Stimulated activated CD4-positive, alpha-beta T cell treated with anti-CD3 and anti-CD28 coated beads, TNF-alpha, amount 100 ng/mL, for 48 hours (primary cell): ENCODE measurements around the gene KBTBD13.
"Not testable (repeated sequence)": the region's sequence is repeated elsewhere in the genome, so short reads cannot be mapped to it uniquely, and the experiment has no call there.

Experiments
- DNase-seq, 3 donors: peaks; one replicate each; pipeline ENCODE4 v3.0.0-alpha.2; 2020; ENCODE audit warnings: low read depth in 3 of 3

KBTBD13 gene

GRCh38 chr15:65076486-65077290, at the start of gene KBTBD13:
KBTBD13 (plus strand) TSS chr15:65076746; CDS start chr15:65076816, 70 bp downstream.
- no peak for DNase-seq

DNA sequence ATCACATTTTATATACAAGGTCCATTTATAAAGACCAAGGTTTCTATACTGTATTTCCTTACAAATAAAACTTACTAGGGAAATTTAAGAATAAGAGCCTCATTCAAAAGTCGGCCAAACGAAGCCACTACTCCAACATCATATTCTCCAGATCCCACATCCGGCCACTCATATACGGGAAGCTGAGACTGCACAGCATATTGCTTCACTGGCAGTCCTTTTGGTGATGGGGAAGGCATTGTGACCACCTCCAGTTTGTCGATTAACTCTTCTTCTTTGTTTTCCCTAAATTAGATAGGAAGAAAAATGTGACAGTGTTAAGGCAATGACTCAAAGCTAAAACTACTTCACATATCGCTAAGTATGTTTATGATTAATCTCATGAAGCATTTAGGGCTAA, 49.8 kb upstream of the KBTBD13 start:
- no peak for DNase-seq

GRCh38 chr15:65027593-65027992, 49.0 kb upstream of the KBTBD13 start:
- no peak for DNase-seq

- DNase-seq = no peak
Observed at GRCh38 chr15:65028338-65028737, 48.2 kb upstream of the KBTBD13 start.

DNA sequence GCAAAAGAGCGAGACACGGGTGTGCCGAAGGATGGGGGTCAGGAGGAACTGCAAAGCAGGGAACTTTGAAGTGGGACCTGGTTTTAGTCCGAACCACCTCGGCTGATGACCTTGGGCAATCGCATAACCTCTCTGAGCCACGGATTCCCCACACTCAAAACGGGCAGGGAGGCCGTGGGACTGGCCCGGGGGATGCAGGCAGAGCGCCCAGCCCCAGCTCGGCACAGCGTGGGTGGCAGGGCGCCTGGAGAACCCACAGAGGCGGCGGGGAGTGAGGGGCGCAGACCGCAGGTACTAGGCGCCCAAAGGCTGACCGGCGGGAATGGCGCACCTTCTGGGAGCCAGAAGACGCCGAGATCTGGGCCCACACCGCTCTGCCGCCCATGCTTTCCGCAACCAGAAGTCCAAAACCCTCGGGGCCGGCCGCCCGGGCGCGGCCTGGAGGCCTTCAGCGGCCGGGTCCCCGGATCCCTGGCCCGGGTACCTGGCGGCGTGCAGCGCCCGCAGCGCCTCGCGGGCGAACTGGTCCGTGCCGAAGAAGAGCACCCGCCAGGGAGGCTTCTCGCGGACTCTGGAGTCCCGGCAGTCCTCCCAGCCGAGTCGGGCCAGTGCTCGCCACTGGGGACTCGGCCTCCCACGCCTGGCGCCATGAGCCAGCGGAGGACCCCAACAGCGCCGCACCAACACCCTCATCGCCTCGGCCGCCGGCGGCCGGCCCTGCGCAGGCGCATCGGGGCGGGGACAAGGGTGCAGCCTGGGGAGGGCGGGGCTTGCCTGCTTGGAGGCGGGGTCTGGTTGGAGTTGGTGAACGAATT, 47.4 kb upstream of the KBTBD13 start, which contains the start of gene MTFMT:
MTFMT (minus strand) TSS at position 719 of the 815 bp plus-strand sequence; CDS start at position 693, 26 bp downstream.
- DNase-seq = peak; percentile 77 to 98 (median 92)

DNA sequence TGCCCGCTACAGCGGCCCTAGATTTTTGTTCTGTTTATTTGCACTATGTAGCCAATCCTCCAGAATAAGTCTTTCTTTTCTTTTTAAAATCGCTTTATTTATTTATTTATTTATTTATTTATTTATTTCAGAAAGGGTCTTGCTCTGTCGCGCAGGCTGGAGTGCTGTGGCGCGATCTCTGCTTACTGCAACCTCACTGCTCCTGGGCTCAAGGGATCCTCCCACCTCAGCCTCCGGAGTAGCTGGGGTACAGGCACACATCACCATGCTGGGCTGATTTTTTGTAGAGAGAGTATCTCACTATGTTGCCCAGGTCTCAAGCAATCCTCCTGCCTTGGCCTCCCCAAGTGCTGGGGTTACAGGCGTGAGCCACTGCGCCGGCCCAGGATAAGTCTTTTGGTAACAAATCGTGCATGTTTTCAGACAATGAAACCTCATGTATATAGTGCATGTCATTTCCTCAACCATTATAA, 46.8 kb upstream of the KBTBD13 start:
- no peak for DNase-seq

DNA sequence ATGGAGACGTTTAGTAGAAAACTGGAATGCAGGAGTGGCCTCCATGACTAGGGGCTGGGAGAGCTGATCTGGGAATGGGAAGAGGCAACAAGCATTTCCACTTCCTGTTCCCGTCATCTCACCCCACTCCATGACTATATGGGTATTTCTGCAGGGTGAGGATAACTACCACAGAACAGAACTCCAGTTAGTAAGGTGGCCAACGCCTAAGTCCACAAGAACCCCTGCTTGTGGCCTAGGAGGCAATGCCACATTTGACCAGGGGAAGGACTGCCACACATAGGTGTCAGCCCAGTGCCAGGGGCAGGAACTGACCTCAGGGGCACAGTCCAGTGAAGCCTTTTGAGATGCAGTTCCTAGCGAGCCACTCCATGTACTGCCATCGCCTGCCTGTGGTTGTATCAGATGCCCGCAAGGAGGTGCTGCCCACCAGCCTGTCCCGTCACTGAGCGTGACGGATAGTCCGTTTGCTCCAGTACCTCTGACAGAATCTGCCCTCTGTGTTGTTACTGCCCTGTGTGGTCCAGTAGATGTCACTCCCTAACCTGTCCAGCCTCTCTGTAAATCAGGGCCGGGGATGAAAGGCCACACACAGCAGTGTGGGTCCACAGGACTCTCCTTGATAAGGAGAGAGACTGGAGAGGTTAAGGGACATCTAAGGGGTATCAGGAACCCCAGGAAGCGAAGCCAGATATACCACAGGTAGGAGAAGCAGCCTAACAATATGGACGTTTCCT, 43.6 kb upstream of the KBTBD13 start:
- DNase-seq = no peak

GRCh38 chr15:65033659-65034269, 42.8 kb upstream of the KBTBD13 start:
- DNase-seq = no peak

DNA sequence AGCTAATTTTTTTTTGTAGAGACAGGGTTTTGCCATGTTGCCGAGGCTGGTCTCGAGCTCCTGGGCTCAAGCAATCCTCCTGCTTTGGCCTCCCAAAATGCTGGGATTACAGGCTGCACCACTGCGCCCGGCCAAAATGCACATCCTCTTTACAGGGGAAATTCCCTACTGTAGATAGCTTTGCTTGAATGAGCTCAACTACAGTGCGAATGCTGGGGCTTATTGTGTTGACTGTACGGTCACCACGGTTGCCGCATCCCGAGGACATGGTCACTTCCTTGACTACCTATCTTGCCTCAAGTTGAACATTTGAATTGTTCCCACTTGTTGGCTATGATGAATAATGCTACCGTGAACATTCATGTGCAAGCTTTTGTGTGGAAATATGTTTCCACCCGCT, 41.8 kb upstream of the KBTBD13 start:
- no peak for DNase-seq

DNA sequence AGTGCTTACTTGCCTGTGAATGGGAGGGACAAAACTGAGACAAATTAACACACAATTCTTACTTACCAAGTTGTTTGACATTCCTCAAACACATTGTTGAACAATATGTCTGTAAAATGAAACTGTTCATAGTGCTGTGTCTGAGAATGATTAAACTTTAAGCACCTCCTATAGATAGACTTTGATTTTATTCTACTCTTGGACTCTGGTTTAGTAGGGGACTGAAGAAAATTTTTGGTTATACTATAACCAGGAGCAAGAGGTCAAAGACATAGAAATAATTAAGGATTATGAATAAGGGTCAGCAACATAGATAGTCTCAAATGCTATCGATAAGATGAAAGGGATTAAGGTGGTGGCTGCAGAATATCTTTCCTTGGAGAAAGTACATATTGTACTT, 39.2 kb upstream of the KBTBD13 start:
- DNase-seq = no peak

DNA sequence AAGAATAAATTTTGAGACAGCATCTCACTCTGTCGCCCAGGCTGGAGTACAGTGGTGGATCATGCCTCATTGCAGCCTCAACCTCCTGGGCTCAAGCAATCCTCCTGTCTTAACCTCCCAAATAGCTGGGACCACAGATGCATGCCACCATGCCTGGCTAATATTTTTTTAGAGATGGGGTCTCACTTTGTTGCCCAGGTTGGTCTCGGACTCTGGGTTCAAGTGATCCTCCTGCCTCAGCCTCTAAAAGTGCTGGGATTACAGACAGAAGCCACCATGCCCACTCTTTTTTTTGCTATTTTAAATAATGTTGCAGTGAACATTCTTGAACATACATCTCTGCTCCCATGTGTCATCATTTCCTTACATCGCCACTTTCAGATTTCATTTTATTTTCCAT, 38.1 kb upstream of the KBTBD13 start:
- DNase-seq = no peak

- DNase-seq = no peak
Observed at GRCh38 chr15:65038836-65039235, 37.7 kb upstream of the KBTBD13 start.

GRCh38 chr15:65040461-65040860, 36.1 kb upstream of the KBTBD13 start:
- DNase-seq = no peak

DNA sequence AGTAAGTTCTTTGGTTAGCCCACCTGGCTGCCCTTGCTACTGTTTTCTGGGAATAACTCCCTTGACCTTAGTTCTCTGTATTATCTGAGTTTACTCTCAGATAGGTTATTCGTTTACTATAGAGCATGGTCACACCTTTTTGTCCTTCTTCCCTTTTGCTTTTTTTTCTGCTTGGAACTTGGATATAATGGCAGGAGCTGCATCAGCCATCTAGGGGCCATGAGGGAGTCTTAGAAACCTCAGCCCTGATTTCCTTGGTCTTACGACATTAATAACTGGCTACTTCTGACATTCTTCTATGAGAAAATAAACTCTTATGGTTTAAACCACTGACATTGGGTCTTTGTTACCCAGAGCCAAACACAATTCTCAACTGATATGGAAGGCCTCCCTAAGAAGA, 34.8 kb upstream of the KBTBD13 start:
- DNase-seq = no peak

GRCh38 chr15:65042776-65043327, 33.7 kb upstream of the KBTBD13 start:
- no peak for DNase-seq

GRCh38 chr15:65044218-65044617, 32.3 kb upstream of the KBTBD13 start:
- DNase-seq = not testable (repeated sequence)

GRCh38 chr15:65044724-65045481, 31.6 kb upstream of the KBTBD13 start, which contains the start of gene SLC51B:
SLC51B (plus strand) TSS chr15:65045387; CDS start chr15:65050005, 4,618 bp downstream.
- no peak for DNase-seq

DNA sequence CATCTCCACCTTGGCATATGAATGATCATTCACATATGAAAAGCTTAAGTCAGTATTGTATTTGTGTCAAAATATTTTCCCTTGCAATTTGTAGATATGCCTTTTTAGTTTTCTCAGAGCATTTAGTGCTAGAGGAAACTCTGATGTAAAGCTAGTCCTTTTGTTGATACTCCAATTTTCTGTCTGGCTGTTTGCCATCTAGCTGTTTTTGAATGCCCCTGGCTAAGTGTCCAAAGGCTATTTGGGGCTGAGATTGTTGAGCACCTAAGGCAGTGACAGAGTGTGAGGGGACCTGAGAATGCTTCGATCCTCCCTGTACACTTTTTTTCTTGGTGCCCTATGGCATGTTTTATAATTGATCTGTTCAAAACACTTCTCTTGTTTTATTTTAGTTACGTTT, 28.3 kb upstream of the KBTBD13 start:
- no peak for DNase-seq

- DNase-seq = peak; percentile 83 to 85 (median 85)
Observed at GRCh38 chr15:65049418-65049840, 27.1 kb upstream of the KBTBD13 start.

- no peak for DNase-seq
Observed at GRCh38 chr15:65050270-65050669, 26.3 kb upstream of the KBTBD13 start.
